ENCODE measurements around the gene PTPN6.

Gene PTPN6

DNA sequence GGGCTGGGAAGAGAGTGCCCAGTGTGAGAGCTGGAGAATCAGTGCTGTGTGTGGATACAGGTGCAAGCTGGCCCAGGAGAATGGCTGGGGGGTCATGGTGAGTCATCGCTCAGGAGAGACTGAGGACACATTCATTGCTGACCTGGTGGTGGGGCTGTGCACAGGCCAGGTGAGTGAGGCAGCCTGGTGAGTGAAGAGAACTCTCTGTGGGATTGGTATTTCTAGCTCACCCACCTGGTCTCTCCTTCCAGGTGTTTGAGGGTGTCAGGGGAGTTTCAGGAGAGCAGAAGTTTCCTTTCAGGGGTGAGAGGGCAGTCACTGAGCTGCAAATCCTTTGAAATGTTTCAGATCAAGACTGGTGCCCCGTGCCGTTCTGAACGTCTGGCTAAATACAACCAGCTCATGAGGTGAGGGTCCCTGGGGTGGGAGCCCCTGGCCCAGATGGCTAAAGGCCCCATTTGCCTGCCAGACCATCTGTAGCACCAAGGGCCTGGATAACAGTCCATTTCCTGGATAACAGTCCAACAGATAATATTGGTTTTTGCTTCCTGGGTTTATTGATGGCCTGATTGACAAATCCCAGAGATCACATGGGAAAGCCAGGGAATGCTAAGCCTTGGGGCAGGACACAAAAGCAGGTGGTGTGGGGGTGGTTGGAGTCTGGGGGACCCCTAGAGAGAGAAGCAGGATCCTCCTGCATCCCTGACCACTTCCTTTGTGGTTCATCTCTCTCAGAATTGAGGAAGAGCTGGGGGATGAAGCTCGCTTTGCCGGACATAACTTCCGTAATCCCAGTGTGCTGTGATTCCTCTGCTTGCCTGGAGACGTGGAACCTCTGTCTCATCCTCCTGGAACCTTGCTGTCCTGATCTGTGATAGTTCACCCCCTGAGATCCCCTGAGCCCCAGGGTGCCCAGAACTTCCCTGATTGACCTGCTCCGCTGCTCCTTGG lies 28.9 kb upstream of the PTPN6 start:
- in situ Hi-C loops (cut with HindIII; ENCODE audit: low sequenced_read_pairs): no loop called here

DNA sequence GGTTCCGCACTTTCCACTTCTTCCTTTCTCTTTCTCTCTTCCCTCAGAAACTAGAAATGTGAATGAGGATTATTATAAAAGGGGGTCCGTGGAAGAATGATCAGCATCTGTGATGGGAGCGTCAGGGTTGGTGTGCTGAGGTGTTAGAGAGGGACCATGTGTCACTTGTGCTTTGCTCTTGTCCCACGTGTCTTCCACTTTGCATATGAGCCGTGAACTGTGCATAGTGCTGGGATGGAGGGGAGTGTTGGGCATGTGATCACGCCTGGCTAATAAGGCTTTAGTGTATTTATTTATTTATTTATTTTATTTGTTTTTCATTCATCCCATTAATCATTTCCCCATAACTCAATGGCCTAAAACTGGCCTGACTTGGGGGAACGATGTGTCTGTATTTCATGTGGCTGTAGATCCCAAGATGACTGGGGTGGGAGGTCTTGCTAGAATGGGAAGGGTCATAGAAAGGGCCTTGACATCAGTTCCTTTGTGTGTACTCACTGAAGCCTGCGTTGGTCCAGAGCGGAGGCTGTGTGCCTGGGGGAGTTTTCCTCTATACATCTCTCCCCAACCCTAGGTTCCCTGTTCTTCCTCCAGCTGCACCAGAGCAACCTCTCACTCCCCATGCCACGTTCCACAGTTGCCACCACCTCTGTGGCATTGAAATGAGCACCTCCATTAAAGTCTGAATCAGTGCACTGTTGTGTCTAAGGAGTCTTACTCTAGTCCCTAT lies 28.0 kb upstream of the PTPN6 start:
- in situ Hi-C loops (cut with HindIII; ENCODE audit: low sequenced_read_pairs): no loop called here

- in situ Hi-C loops (cut with HindIII; ENCODE audit: low sequenced_read_pairs): no loop called here
Observed at GRCh38 chr12:6923851-6924250, 27.3 kb upstream of the PTPN6 start.

GRCh38 chr12:6925239-6925539 lies 26.0 kb upstream of the PTPN6 start:
- in situ Hi-C loops (cut with HindIII; ENCODE audit: low sequenced_read_pairs): no loop called here

DNA sequence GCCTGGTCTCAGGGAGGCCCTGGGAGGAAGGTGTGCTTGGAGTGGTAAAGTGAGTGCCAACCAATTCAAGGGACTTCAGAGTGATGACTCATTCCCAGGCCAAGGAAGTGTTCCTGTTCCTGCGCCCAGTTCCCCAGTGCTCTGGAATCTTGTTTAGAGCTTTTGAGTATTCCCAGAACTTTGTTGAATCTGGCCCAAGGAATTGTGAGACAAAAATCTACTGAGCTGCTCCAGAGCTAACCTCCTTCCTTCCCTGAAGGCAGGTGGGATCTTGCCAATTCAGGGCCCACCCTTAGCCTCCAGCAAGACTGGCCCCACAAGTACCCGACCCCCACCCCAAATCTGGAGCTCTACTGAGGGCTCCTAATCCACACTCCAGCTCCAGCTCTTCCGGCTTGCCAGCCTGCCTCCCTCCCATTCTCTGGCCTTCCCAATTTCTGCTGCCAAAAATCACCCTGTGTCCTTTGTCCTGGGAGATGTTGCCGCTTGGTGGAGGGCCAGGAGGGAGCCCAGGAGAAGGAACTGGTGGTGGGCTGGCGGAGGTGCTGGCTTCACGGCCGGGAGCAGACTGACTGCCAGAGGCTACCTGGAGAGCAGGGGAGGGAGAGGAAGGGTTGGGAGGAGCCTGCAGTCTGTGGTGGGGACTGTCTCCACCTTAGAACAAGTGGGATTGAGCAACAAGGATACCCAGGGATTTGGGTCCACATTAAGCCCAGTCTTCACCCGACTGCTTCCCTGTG lies 25.4 kb upstream of the PTPN6 start:
- in situ Hi-C loops (cut with HindIII; ENCODE audit: low sequenced_read_pairs): no loop called here

GRCh38 chr12:6927379-6928021 lies 23.7 kb upstream of the PTPN6 start, which contains the start of gene ATN1:
TSS of gene ATN1 (plus strand) at chr12:6927959. CDS start at chr12:6934002, 6,043 bp downstream.
- in situ Hi-C loops (cut with HindIII; ENCODE audit: low sequenced_read_pairs): no loop called here

DNA sequence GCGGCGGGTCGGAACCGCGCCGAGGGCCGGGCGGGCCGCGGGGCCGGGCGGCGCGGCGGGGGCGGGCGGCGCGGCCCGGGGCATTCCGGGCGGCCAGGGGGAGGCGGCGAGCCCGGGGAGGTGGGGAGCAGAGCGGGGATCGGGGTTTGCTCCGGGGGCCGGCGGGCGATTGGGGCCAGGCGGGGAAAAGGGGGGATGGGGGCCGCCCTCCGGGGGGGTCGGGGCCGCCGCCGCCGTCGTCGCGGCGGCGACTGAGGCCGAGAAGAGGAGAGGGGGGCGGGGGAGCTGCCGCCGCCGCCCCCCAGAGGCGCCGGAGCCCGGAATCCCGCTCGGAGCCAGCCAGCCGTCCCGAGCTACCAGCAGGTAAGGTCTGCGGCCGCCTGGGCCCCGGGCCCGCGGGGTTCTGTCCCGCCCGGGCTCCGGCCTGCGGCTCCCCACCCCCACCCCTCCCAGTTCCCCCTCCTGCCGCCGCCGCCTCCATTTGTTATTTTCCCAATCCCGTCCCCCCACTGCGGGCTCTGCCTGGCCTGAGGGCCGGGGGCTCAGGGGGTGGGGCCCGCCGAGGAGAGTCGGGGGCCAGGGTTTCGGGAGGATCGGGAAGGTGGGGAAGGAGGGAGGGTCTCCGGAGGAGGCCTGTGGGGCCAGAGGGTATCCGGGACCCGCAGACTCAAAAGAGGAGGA lies 23.0 kb upstream of the PTPN6 start:
- in situ Hi-C loops (cut with HindIII; ENCODE audit: low sequenced_read_pairs): no loop called here

GRCh38 chr12:6928703-6929407 lies 22.3 kb upstream of the PTPN6 start:
- in situ Hi-C loops (cut with HindIII; ENCODE audit: low sequenced_read_pairs): no loop called here

- in situ Hi-C loops (cut with HindIII; ENCODE audit: low sequenced_read_pairs): no loop called here
Observed at GRCh38 chr12:6929466-6930452, 21.4 kb upstream of the PTPN6 start.

DNA sequence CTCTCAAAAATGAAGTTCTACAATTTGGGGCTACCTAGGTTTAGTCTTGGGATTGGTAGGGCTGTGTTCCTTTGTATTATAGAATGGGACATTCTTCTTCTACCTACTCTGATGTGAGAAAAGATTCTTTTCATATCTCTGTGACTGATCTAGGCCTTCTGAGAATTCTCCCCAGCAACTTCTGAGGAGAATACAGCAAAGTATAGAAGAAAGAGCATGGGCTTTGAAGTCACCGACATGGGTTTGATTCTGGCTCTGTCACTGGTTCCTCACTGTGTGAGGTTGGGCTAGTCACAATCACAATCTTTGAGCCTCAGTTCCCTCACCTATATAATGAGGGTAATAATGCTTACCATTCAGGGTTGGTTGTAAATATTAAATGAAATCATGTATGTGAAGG lies 18.4 kb upstream of the PTPN6 start:
- in situ Hi-C loops (cut with HindIII; ENCODE audit: low sequenced_read_pairs): no loop called here

DNA sequence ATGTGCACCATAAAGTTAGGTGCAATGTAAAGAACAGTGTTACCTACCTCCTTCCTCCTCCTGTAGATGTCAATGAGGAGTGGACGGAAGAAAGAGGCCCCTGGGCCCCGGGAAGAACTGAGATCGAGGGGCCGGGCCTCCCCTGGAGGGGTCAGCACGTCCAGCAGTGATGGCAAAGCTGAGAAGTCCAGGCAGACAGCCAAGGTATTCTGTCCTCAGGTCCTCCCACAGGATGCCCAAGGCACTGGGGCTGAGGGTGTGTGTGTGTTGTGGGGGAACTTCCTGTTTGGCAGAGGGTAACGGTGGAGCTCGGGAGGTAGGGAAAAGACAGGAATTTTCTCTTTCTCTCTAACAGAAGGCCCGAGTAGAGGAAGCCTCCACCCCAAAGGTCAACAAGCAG lies 17.0 kb upstream of the PTPN6 start:
- in situ Hi-C loops (cut with HindIII; ENCODE audit: low sequenced_read_pairs): no loop called here

DNA sequence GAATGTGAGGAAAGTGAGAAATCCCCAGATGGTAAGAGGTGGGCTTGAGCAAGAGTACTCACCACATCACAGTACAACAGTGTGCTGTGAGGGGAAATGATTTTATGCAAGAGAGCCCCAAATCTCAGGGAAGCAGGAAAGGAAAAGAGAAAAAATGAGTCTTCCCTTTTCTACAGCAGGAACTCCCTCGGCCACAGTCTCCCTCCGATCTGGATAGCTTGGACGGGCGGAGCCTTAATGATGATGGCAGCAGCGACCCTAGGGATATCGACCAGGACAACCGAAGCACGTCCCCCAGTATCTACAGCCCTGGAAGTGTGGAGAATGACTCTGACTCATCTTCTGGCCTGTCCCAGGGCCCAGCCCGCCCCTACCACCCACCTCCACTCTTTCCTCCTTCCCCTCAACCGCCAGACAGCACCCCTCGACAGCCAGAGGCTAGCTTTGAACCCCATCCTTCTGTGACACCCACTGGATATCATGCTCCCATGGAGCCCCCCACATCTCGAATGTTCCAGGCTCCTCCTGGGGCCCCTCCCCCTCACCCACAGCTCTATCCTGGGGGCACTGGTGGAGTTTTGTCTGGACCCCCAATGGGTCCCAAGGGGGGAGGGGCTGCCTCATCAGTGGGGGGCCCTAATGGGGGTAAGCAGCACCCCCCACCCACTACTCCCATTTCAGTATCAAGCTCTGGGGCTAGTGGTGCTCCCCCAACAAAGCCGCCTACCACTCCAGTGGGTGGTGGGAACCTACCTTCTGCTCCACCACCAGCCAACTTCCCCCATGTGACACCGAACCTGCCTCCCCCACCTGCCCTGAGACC lies 15.6 kb upstream of the PTPN6 start:
- in situ Hi-C loops (cut with HindIII; ENCODE audit: low sequenced_read_pairs): no loop called here

- in situ Hi-C loops (cut with HindIII; ENCODE audit: low sequenced_read_pairs): no loop called here
Observed at GRCh38 chr12:6936194-6936635, 14.9 kb upstream of the PTPN6 start.

- in situ Hi-C loops (cut with HindIII; ENCODE audit: low sequenced_read_pairs): no loop called here
Observed at GRCh38 chr12:6936636-6937480, 14.3 kb upstream of the PTPN6 start.

GRCh38 chr12:6937481-6938352 lies 13.4 kb upstream of the PTPN6 start:
- in situ Hi-C loops (cut with HindIII; ENCODE audit: low sequenced_read_pairs): no loop called here

Measured in DLD1 (cell line).